ENCODE data around the gene CPSF4. TPM values are rescaled to one million over a fixed set of nuclear protein-coding genes. Genes with fewer than 3 reads are reported as not detected.

CPSF4 gene
- total RNA-seq, 2 donors from 2014 or later = 42.3 to 48.2 TPM

GRCh38 chr7:99403764-99404163 is 35.0 kb upstream of the CPSF4 start:
- H3K36me3 ChIP-seq = peaks cover 35% of the 10 kb centered on the region
- TF ChIP-seq CTCF (IDR thresholded peaks at IDR 0.05) = no peak
- no peaks in the 10 kb centered on the region for H3K9me3 ChIP-seq
- H3K27ac ChIP-seq = no peak overlapping the region
- H3K4me3 ChIP-seq = no peak overlapping the region
- peaks cover 15 to 20% of the 10 kb centered on the region in 2 donors for H3K4me1 ChIP-seq (ENCODE audit: control insufficient read depth in 1 of 2, low read depth in 2 of 2)
- no peak for ATAC-seq (ENCODE audit: insufficient number of reproducible peaks, low FRiP score, low read depth)
- DNase-seq (ENCODE audit: low spot score) = no peak
- H3K27me3 ChIP-seq (replicated peaks; ENCODE audit: insufficient read depth) = no peaks in the 10 kb centered on the region

GRCh38 chr7:99404235-99404976 is 34.3 kb upstream of the CPSF4 start:
- no peak overlapping the region for H3K4me3 ChIP-seq
- DNase-seq (ENCODE audit: low spot score) (no peak), ATAC-seq (ENCODE audit: insufficient number of reproducible peaks, low FRiP score, low read depth) (no peak)
- no peak for TF ChIP-seq CTCF (IDR thresholded peaks at IDR 0.05)
- peaks cover 15 to 21% of the 10 kb centered on the region in 2 donors for H3K4me1 ChIP-seq (ENCODE audit: control insufficient read depth in 1 of 2, low read depth in 2 of 2)
- no peaks in the 10 kb centered on the region for H3K9me3 ChIP-seq
- H3K27me3 ChIP-seq (replicated peaks; ENCODE audit: insufficient read depth) = no peaks in the 10 kb centered on the region
- no peak overlapping the region for H3K27ac ChIP-seq
- peaks cover 33% of the 10 kb centered on the region for H3K36me3 ChIP-seq

- Histone ChIP-seq H3K4me1 (ENCODE audit: control insufficient read depth in 1 of 2, low read depth in 2 of 2) (peaks cover 19 to 26% of the 10 kb centered on the region in 2 donors), H3K27me3 (replicated peaks; ENCODE audit: insufficient read depth) (no peaks in the 10 kb centered on the region), H3K27ac (no peak overlapping the region), H3K9me3 (no peaks in the 10 kb centered on the region), H3K4me3 (no peak overlapping the region), H3K36me3 (peaks cover 28% of the 10 kb centered on the region)
- no peak for TF ChIP-seq CTCF (IDR thresholded peaks at IDR 0.05)
- no peak for ATAC-seq (ENCODE audit: insufficient number of reproducible peaks, low FRiP score, low read depth)
- DNase-seq (ENCODE audit: low spot score) = no peak
Measured at GRCh38 chr7:99404977-99405320, 33.8 kb upstream of the CPSF4 start.

- Histone ChIP-seq H3K36me3 (peaks cover 21% of the 10 kb centered on the region), H3K4me3 (no peak overlapping the region), H3K27ac (no peak overlapping the region), H3K27me3 (replicated peaks; ENCODE audit: insufficient read depth) (no peaks in the 10 kb centered on the region), H3K9me3 (no peaks in the 10 kb centered on the region), H3K4me1 (ENCODE audit: control insufficient read depth in 1 of 2, low read depth in 2 of 2) (peaks cover 24 to 32% of the 10 kb centered on the region in 2 donors)
- DNase-seq (ENCODE audit: low spot score) (no peak), ATAC-seq (ENCODE audit: insufficient number of reproducible peaks, low FRiP score, low read depth) (no peak)
- no peak for TF ChIP-seq CTCF (IDR thresholded peaks at IDR 0.05)
Measured at GRCh38 chr7:99406557-99406956, 32.2 kb upstream of the CPSF4 start.

- TF ChIP-seq CTCF (IDR thresholded peaks at IDR 0.05) = no peak
- H3K4me3 ChIP-seq = peak overlapping the region; percentile 96
- H3K36me3 ChIP-seq = peaks cover 24% of the 10 kb centered on the region
- peak overlapping the region; percentile 95 to 96 for H3K27ac ChIP-seq
- H3K27me3 ChIP-seq (replicated peaks; ENCODE audit: insufficient read depth) = no peaks in the 10 kb centered on the region
- DNase-seq (ENCODE audit: low spot score) (peak; percentile 77), ATAC-seq (ENCODE audit: insufficient number of reproducible peaks, low FRiP score, low read depth) (peak; percentile 67)
- peaks cover 24 to 32% of the 10 kb centered on the region in 2 donors for H3K4me1 ChIP-seq (ENCODE audit: control insufficient read depth in 1 of 2, low read depth in 2 of 2)
- H3K9me3 ChIP-seq = no peaks in the 10 kb centered on the region
Measured at GRCh38 chr7:99407872-99408378, 30.8 kb upstream of the CPSF4 start.
